Fibroblast of skin of scalp (primary cell): ENCODE measurements around the gene WDFY1.

Source experiments
- DNase-seq: peaks from one replicate; pipeline ENCODE4 v3.0.0-alpha.2; 2013

The WDFY1 gene

GRCh38 chr2:223930103-223930976 is 14.8 kb downstream of the WDFY1 start:
- no peak for DNase-seq

- DNase-seq: no peak
These were observed 15.5 kb downstream of the WDFY1 start for GRCh38 chr2:223929571-223930102.

- no peak for DNase-seq
These were observed 16.8 kb downstream of the WDFY1 start for GRCh38 chr2:223928113-223929006.

- DNase-seq: peak; percentile 43
These were observed 20.0 kb downstream of the WDFY1 start for GRCh38 chr2:223925106-223925505.

GRCh38 chr2:223923976-223924375 is 21.2 kb downstream of the WDFY1 start:
- no peak for DNase-seq

- no peak for DNase-seq
These were observed 22.8 kb downstream of the WDFY1 start for GRCh38 chr2:223922308-223922707.

- no peak for DNase-seq
These were observed 23.9 kb downstream of the WDFY1 start for GRCh38 chr2:223921204-223921603.

- DNase-seq: no peak
These were observed 25.0 kb downstream of the WDFY1 start for GRCh38 chr2:223920109-223920508.

- DNase-seq: no peak
These were observed 26.4 kb downstream of the WDFY1 start for GRCh38 chr2:223918671-223919134.

- no peak for DNase-seq
These were observed 28.8 kb downstream of the WDFY1 start for GRCh38 chr2:223916181-223916920.

- no peak for DNase-seq
These were observed 30.1 kb downstream of the WDFY1 start for GRCh38 chr2:223915071-223915470.

- DNase-seq: no peak
These were observed 30.8 kb downstream of the WDFY1 start for GRCh38 chr2:223914324-223914723.

- DNase-seq: no peak
These were observed 36.0 kb downstream of the WDFY1 start for GRCh38 chr2:223909001-223909741.

GRCh38 chr2:223908304-223908998 is 36.7 kb downstream of the WDFY1 start:
- DNase-seq: no peak

GRCh38 chr2:223905996-223906395 is 39.1 kb downstream of the WDFY1 start:
- no peak for DNase-seq

GRCh38 chr2:223901854-223902253 is 43.3 kb downstream of the WDFY1 start:
- DNase-seq: no peak

- DNase-seq: no peak
These were observed 43.8 kb downstream of the WDFY1 start for GRCh38 chr2:223901311-223901710.

- no peak for DNase-seq
These were observed 44.6 kb downstream of the WDFY1 start for GRCh38 chr2:223900531-223900930.

- DNase-seq: no peak
These were observed 45.1 kb downstream of the WDFY1 start for GRCh38 chr2:223900066-223900465.

- no peak for DNase-seq
These were observed 47.3 kb downstream of the WDFY1 start for GRCh38 chr2:223897669-223898330.
